GM12891 (cell line): ENCODE data around the gene EXOSC7.

Source experiments
- DNase-seq: peaks from one replicate; pipeline ENCODE4 v3.0.0; 2011; ENCODE audit warnings: low spot score; ENCODE audit not compliant: insufficient read length
- FAIRE-seq: peaks from 2 replicates; lab custom pipeline; 2011; peaks lifted over from hg19 to GRCh38; lab: Jason Lieb, UNC
- PAX5 ChIP-seq: IDR thresholded peaks from 2 replicates; pipeline ENCODE4 v1.6.1; 2011; ENCODE audit warnings: low read length, moderate library complexity, mild to moderate bottlenecking; ENCODE audit not compliant: insufficient read depth, severe bottlenecking
- POLR2A ChIP-seq: IDR thresholded peaks from 2 replicates; pipeline ENCODE4 v1.6.1; 2011; ENCODE audit warnings: low read depth, low read length, control low read depth
- POLR2AphosphoS5 ChIP-seq: IDR thresholded peaks from 2 replicates; pipeline ENCODE4 v1.6.1; 2011; ENCODE audit warnings: low read depth, low read length, control low read depth
- POU2F2 ChIP-seq: IDR thresholded peaks from 2 replicates; pipeline ENCODE4 v1.6.1; 2011; ENCODE audit warnings: low read depth, mild to moderate bottlenecking, control low read depth, low read length, moderate library complexity
- SPI1 ChIP-seq: IDR thresholded peaks from 2 replicates; pipeline ENCODE4 v1.6.1; 2011; ENCODE audit warnings: low read depth, low read length, control low read depth
- TAF1 ChIP-seq: IDR thresholded peaks from 2 replicates; pipeline ENCODE4 v1.6.1; 2011; ENCODE audit warnings: low read depth, low read length, control low read depth

EXOSC7 gene

GRCh38 chr3:45056608-45057301, 80.7 kb downstream of the EXOSC7 start:
- no peak for DNase-seq
- no peak for TF ChIP-seq POLR2AphosphoS5
- no peak for TF ChIP-seq PAX5
- TF ChIP-seq TAF1, result no peak
- no peak for TF ChIP-seq POLR2A
- no peak for TF ChIP-seq SPI1
- TF ChIP-seq POU2F2, result no peak
- FAIRE-seq, result no peak

GRCh38 chr3:45057557-45057956, 81.5 kb downstream of the EXOSC7 start:
- FAIRE-seq, result no peak
- no peak for TF ChIP-seq POLR2AphosphoS5
- no peak for TF ChIP-seq POU2F2
- no peak for TF ChIP-seq PAX5
- TF ChIP-seq TAF1, result no peak
- no peak for DNase-seq

GRCh38 chr3:45059132-45059531, 83.1 kb downstream of the EXOSC7 start:
- no peak for TF ChIP-seq POU2F2
- TF ChIP-seq POLR2AphosphoS5, result no peak
- TF ChIP-seq POLR2A, result no peak
- TF ChIP-seq TAF1, result no peak
- TF ChIP-seq PAX5, result no peak
- no peak for TF ChIP-seq SPI1
- DNase-seq, result no peak
- FAIRE-seq, result no peak

- TF ChIP-seq POU2F2, result no peak
- TF ChIP-seq PAX5, result no peak
- no peak for TF ChIP-seq POLR2AphosphoS5
- TF ChIP-seq POLR2A, result no peak
- no peak for TF ChIP-seq TAF1
- no peak for TF ChIP-seq SPI1
- no peak for FAIRE-seq
- DNase-seq, result no peak
These were observed 84.3 kb downstream of the EXOSC7 start for GRCh38 chr3:45060165-45060892.
